Prostate gland (tissue), 2 donors: Measurements from ENCODE around the gene SELENOK. TPM values are rescaled to one million over a fixed set of nuclear protein-coding genes. Genes with fewer than 3 reads are reported as not detected.

ENCODE experiments used
- DNase-seq: peaks from one replicate; pipeline ENCODE4 v3.0.0-alpha.2; 2019; ENCODE audit warnings: low spot score
- H3K27ac ChIP-seq, 2 donors: fragments of 200-600 bp; sonication (generic); 2 replicates each; pipeline ENCODE4 v1.5.1; 2017 to 2019
- H3K27me3 ChIP-seq: fragments of 200-600 bp; sonication (generic); replicated peaks from 2 replicates; pipeline ENCODE4 v1.5.1; 2019; ENCODE audit not compliant: insufficient read depth
- H3K36me3 ChIP-seq, 2 donors: fragments of 200-600 bp; sonication (generic); 1 replicate in 1 of 2; 2 replicates in 1 of 2; pipeline versions ENCODE4 v1.5.1 to v1.8.1; 2017 to 2019
- H3K4me1 ChIP-seq: fragments of 200-600 bp; sonication (generic); replicated peaks from 2 replicates; pipeline ENCODE4 v1.5.1; 2019
- H3K4me3 ChIP-seq, 2 donors: fragments of 200-600 bp; sonication (generic); 2 replicates each; pipeline ENCODE4 v1.5.1; 2017 to 2019
- H3K9me3 ChIP-seq: fragments of 200-600 bp; sonication (generic); 2 replicates; pipeline ENCODE4 v1.5.1; 2017
- CTCF ChIP-seq, 4 experiments: fragments of 200-600 bp in 2 of 4; fragments of 450-650 bp in 2 of 4; sonication (generic) in 2 of 4; IDR thresholded peaks; 1 replicate in 3 of 4; 2 replicates in 1 of 4; pipeline ENCODE4 v1.5.1; 2016 to 2019; ENCODE audit warnings: antibody characterized with exemption in 4 of 4, mild to moderate bottlenecking in 2 of 4, moderate library complexity in 2 of 4
- POLR2A ChIP-seq: fragments of 450-650 bp; IDR thresholded peaks from one replicate; pipeline ENCODE4 v1.6.1; 2016; ENCODE audit warnings: antibody characterized with exemption, mild to moderate bottlenecking
- POLR2AphosphoS5 ChIP-seq: sonication (generic); formaldehyde crosslinking; IDR thresholded peaks from one replicate; pipeline ENCODE4 v1.6.1; 2017; ENCODE audit warnings: antibody characterized with exemption
- WGBS: methylation state at CpG from one replicate; pipeline ENCODE4 v1.1.5; 2018; 5-methylcytosine and 5-hydroxymethylcytosine counted together
- intact Hi-C: fragments of 100-400 bp; cut with DNase I; formaldehyde crosslinking; loops from one replicate; pipeline ENCODE4 v1.14.2; 2022
- total RNA-seq, 2 donors: library from RNA; depleted of rRNA; stranded (reverse); fragments of >200 nt; gene quantifications; one replicate each; pipeline ENCODE4 v1.1.0, GENCODE V29; 2016

Gene SELENOK
- total RNA-seq, 2 donors from 2014 or later = 48.5 to 51.1 TPM

- intact Hi-C loops = no loop called here
- no peak for DNase-seq
- H3K27ac ChIP-seq = no peak overlapping the region
- no peaks in the 10 kb centered on the region for H3K9me3 ChIP-seq
- no peaks in the 10 kb centered on the region for H3K36me3 ChIP-seq
- H3K4me1 ChIP-seq = no peaks in the 10 kb centered on the region
- no peak overlapping the region for H3K4me3 ChIP-seq
- H3K27me3 ChIP-seq = no peaks in the 10 kb centered on the region
- TF ChIP-seq POLR2A (no peak), CTCF (IDR thresholded peaks at IDR 0.05) (no peak), POLR2AphosphoS5 (no peak)
Observed at GRCh38 chr3:53887446-53887845, 4.2 kb downstream of the SELENOK start.

GRCh38 chr3:53885239-53885638 lies 6.4 kb downstream of the SELENOK start:
- no peak overlapping the region for H3K27ac ChIP-seq
- H3K36me3 ChIP-seq = no peaks in the 10 kb centered on the region
- peaks cover 6% of the 10 kb centered on the region for H3K4me1 ChIP-seq
- no peak for TF ChIP-seq CTCF (IDR thresholded peaks at IDR 0.05)
- no peak for TF ChIP-seq POLR2A
- no peak for TF ChIP-seq POLR2AphosphoS5
- H3K4me3 ChIP-seq = no peak overlapping the region
- DNase-seq = no peak
- intact Hi-C loops = no loop called here
- 89% methylated on average over 3 of the region's 3 CpGs for WGBS
- H3K9me3 ChIP-seq = no peaks in the 10 kb centered on the region
- no peaks in the 10 kb centered on the region for H3K27me3 ChIP-seq

- DNase-seq = no peak
- no peak for TF ChIP-seq POLR2AphosphoS5
- TF ChIP-seq POLR2A = no peak
- TF ChIP-seq CTCF (IDR thresholded peaks at IDR 0.05) = no peak
- H3K9me3 ChIP-seq = no peaks in the 10 kb centered on the region
- H3K27me3 ChIP-seq = no peaks in the 10 kb centered on the region
- intact Hi-C loops = no loop called here
- H3K27ac ChIP-seq = no peak overlapping the region
- peaks cover 6% of the 10 kb centered on the region for H3K4me1 ChIP-seq
- H3K4me3 ChIP-seq = no peak overlapping the region
- no peaks in the 10 kb centered on the region for H3K36me3 ChIP-seq
- WGBS = 96% methylated on average over 11 of the region's 11 CpGs
Observed at GRCh38 chr3:53884623-53885022, 7.0 kb downstream of the SELENOK start.

GRCh38 chr3:53883008-53883407 lies 8.7 kb downstream of the SELENOK start:
- no peak overlapping the region for H3K27ac ChIP-seq
- 82% methylated on average over 4 of the region's 4 CpGs for WGBS
- H3K27me3 ChIP-seq = no peaks in the 10 kb centered on the region
- H3K36me3 ChIP-seq = no peaks in the 10 kb centered on the region
- TF ChIP-seq POLR2A (no peak), CTCF (IDR thresholded peaks at IDR 0.05) (no peak), POLR2AphosphoS5 (no peak)
- peaks cover 6% of the 10 kb centered on the region for H3K4me1 ChIP-seq
- DNase-seq = no peak
- intact Hi-C loops = no loop called here
- H3K4me3 ChIP-seq = no peak overlapping the region
- no peaks in the 10 kb centered on the region for H3K9me3 ChIP-seq

- no peaks in the 10 kb centered on the region for H3K9me3 ChIP-seq
- H3K36me3 ChIP-seq = peaks cover 4 to 6% of the 10 kb centered on the region in 2 donors
- WGBS = 1% methylated on average over 63 of the region's 65 CpGs
- H3K27me3 ChIP-seq = no peaks in the 10 kb centered on the region
- intact Hi-C loops = no loop called here
- H3K27ac ChIP-seq = peak within 1 kb of the TSS; percentile 83 to 85
- peaks cover 6% of the 10 kb centered on the region for H3K4me1 ChIP-seq
- H3K4me3 ChIP-seq = peak within 1 kb of the TSS; percentile 73 to 83
- peak; percentile 80 for DNase-seq
- TF ChIP-seq POLR2AphosphoS5 (peak; percentile 86), POLR2A (peak; percentile 66), CTCF (IDR thresholded peaks at IDR 0.05) (peak in 1 of 4 experiments; percentile 44)
Observed at GRCh38 chr3:53881691-53882593, 9.7 kb downstream of the SELENOK start, which contains the start of gene ACTR8. Gene ACTR8 (minus strand): TSS chr3:53882152. CDS start chr3:53882101, 51 bp downstream.
